ENCODE results near the gene RORC.
"Not testable (repeated sequence)": the region's sequence is repeated elsewhere in the genome, so short reads cannot be mapped to it uniquely, and the experiment has no call there.

The RORC gene

GRCh38 chr1:151801310-151801820 is 30.2 kb downstream of the RORC start:
- Histone ChIP-seq H3K9me3 (ENCODE audit: control insufficient read depth, low read length) (peaks cover 3% of the 10 kb centered on the region), H3K9ac (ENCODE audit: low read length) (no peak overlapping the region), H3K4me3 (ENCODE audit: low read length) (no peak overlapping the region), H3K27me3 (replicated peaks; ENCODE audit: control insufficient read depth, insufficient read depth, low read length) (peaks cover 93% of the 10 kb centered on the region), H3K36me3 (ENCODE audit: control insufficient read depth, insufficient read depth, low read length, severe bottlenecking) (no peaks in the 10 kb centered on the region), H3K4me1 (ENCODE audit: control insufficient read depth, insufficient read depth, low read length) (no peaks in the 10 kb centered on the region)
- DNase-seq (ENCODE audit: low read depth): no peak

GRCh38 chr1:151800830-151801229 is 30.8 kb downstream of the RORC start:
- DNase-seq (ENCODE audit: low read depth): no peak
- Histone ChIP-seq H3K9me3 (ENCODE audit: control insufficient read depth, low read length) (peaks cover 3% of the 10 kb centered on the region), H3K4me1 (ENCODE audit: control insufficient read depth, insufficient read depth, low read length) (no peaks in the 10 kb centered on the region), H3K9ac (ENCODE audit: low read length) (no peak overlapping the region), H3K4me3 (ENCODE audit: low read length) (no peak overlapping the region), H3K36me3 (ENCODE audit: control insufficient read depth, insufficient read depth, low read length, severe bottlenecking) (no peaks in the 10 kb centered on the region), H3K27me3 (replicated peaks; ENCODE audit: control insufficient read depth, insufficient read depth, low read length) (peaks cover 94% of the 10 kb centered on the region)

- Histone ChIP-seq H3K4me1 (ENCODE audit: control insufficient read depth, insufficient read depth, low read length) (no peaks in the 10 kb centered on the region), H3K9ac (ENCODE audit: low read length) (no peak overlapping the region), H3K9me3 (ENCODE audit: control insufficient read depth, low read length) (peaks cover 3% of the 10 kb centered on the region), H3K4me3 (ENCODE audit: low read length) (no peak overlapping the region), H3K36me3 (ENCODE audit: control insufficient read depth, insufficient read depth, low read length, severe bottlenecking) (no peaks in the 10 kb centered on the region), H3K27me3 (replicated peaks; ENCODE audit: control insufficient read depth, insufficient read depth, low read length) (peaks cover 83% of the 10 kb centered on the region)
- peak; percentile 8 for DNase-seq (ENCODE audit: low read depth)
Measured at GRCh38 chr1:151799179-151800022, 32.2 kb downstream of the RORC start.

GRCh38 chr1:151798571-151798970 is 33.0 kb downstream of the RORC start:
- Histone ChIP-seq H3K4me1 (ENCODE audit: control insufficient read depth, insufficient read depth, low read length) (no peaks in the 10 kb centered on the region), H3K4me3 (ENCODE audit: low read length) (no peak overlapping the region), H3K36me3 (ENCODE audit: control insufficient read depth, insufficient read depth, low read length, severe bottlenecking) (no peaks in the 10 kb centered on the region)

GRCh38 chr1:151790940-151791651 is 40.5 kb downstream of the RORC start:
- Histone ChIP-seq H3K9me3 (ENCODE audit: control insufficient read depth, low read length) (no peaks in the 10 kb centered on the region), H3K4me1 (ENCODE audit: control insufficient read depth, insufficient read depth, low read length) (peaks cover 4% of the 10 kb centered on the region), H3K36me3 (ENCODE audit: control insufficient read depth, insufficient read depth, low read length, severe bottlenecking) (no peaks in the 10 kb centered on the region), H3K27me3 (replicated peaks; ENCODE audit: control insufficient read depth, insufficient read depth, low read length) (peaks cover 2% of the 10 kb centered on the region), H3K4me3 (ENCODE audit: low read length) (peak overlapping the region; percentile 91), H3K9ac (ENCODE audit: low read length) (peak overlapping the region; percentile 79)
- DNase-seq (ENCODE audit: low read depth): peak; percentile 35

More at GRCh38 chr1:151798571-151798970, 33.0 kb downstream of the RORC start:
- H3K9ac ChIP-seq (ENCODE audit: low read length): no peak overlapping the region
- peaks cover 74% of the 10 kb centered on the region for H3K27me3 ChIP-seq (replicated peaks; ENCODE audit: control insufficient read depth, insufficient read depth, low read length)
- peaks cover 3% of the 10 kb centered on the region for H3K9me3 ChIP-seq (ENCODE audit: control insufficient read depth, low read length)
- DNase-seq (ENCODE audit: low read depth): no peak

GRCh38 chr1:151790071-151790939 is 41.3 kb downstream of the RORC start, which contains the start of gene TDRKH:
TSS of gene TDRKH (minus strand) at chr1:151790500. CDS start at chr1:151783022, 7,478 bp downstream.
- H3K9me3 ChIP-seq (ENCODE audit: control insufficient read depth, low read length): no peaks in the 10 kb centered on the region
- DNase-seq (ENCODE audit: low read depth): peak; percentile 98
- H3K9ac ChIP-seq (ENCODE audit: low read length): peak within 1 kb of the TSS; percentile 79
- H3K36me3 ChIP-seq (ENCODE audit: control insufficient read depth, insufficient read depth, low read length, severe bottlenecking): no peaks in the 10 kb centered on the region
- H3K27me3 ChIP-seq (replicated peaks; ENCODE audit: control insufficient read depth, insufficient read depth, low read length): no peaks in the 10 kb centered on the region
- H3K4me1 ChIP-seq (ENCODE audit: control insufficient read depth, insufficient read depth, low read length): peaks cover 4% of the 10 kb centered on the region
- peak within 1 kb of the TSS; percentile 91 for H3K4me3 ChIP-seq (ENCODE audit: low read length)

GRCh38 chr1:151787689-151788088 is 43.9 kb downstream of the RORC start:
- Histone ChIP-seq H3K36me3 (ENCODE audit: control insufficient read depth, insufficient read depth, low read length, severe bottlenecking) (no peaks in the 10 kb centered on the region), H3K27me3 (replicated peaks; ENCODE audit: control insufficient read depth, insufficient read depth, low read length) (peaks cover 8% of the 10 kb centered on the region), H3K9ac (ENCODE audit: low read length) (no peak overlapping the region), H3K9me3 (ENCODE audit: control insufficient read depth, low read length) (no peaks in the 10 kb centered on the region), H3K4me3 (ENCODE audit: low read length) (no peak overlapping the region), H3K4me1 (ENCODE audit: control insufficient read depth, insufficient read depth, low read length) (peaks cover 4% of the 10 kb centered on the region)
- DNase-seq (ENCODE audit: low read depth): no peak

GRCh38 chr1:151783796-151784195 is 47.8 kb downstream of the RORC start:
- Histone ChIP-seq H3K9me3 (ENCODE audit: control insufficient read depth, low read length) (no peaks in the 10 kb centered on the region), H3K4me1 (ENCODE audit: control insufficient read depth, insufficient read depth, low read length) (no peaks in the 10 kb centered on the region), H3K9ac (ENCODE audit: low read length) (no peak overlapping the region), H3K27me3 (replicated peaks; ENCODE audit: control insufficient read depth, insufficient read depth, low read length) (peaks cover 8% of the 10 kb centered on the region), H3K4me3 (ENCODE audit: low read length) (no peak overlapping the region), H3K36me3 (ENCODE audit: control insufficient read depth, insufficient read depth, low read length, severe bottlenecking) (peaks cover 3% of the 10 kb centered on the region)
- DNase-seq (ENCODE audit: low read depth): no peak

- H3K4me1 ChIP-seq (ENCODE audit: control insufficient read depth, insufficient read depth, low read length): no peaks in the 10 kb centered on the region
- H3K9me3 ChIP-seq (ENCODE audit: control insufficient read depth, low read length): no peaks in the 10 kb centered on the region
- H3K27me3 ChIP-seq (replicated peaks; ENCODE audit: control insufficient read depth, insufficient read depth, low read length): peaks cover 8% of the 10 kb centered on the region
- DNase-seq (ENCODE audit: low read depth): no peak
- no peak overlapping the region for H3K9ac ChIP-seq (ENCODE audit: low read length)
- peaks cover 3% of the 10 kb centered on the region for H3K36me3 ChIP-seq (ENCODE audit: control insufficient read depth, insufficient read depth, low read length, severe bottlenecking)
- H3K4me3 ChIP-seq (ENCODE audit: low read length): no peak overlapping the region
Measured at GRCh38 chr1:151782741-151783140, 48.9 kb downstream of the RORC start.

GRCh38 chr1:151782026-151782425 is 49.6 kb downstream of the RORC start:
- not testable (repeated sequence) for H3K4me3 ChIP-seq (ENCODE audit: low read length); H3K9ac ChIP-seq (ENCODE audit: low read length); H3K36me3 ChIP-seq (ENCODE audit: control insufficient read depth, insufficient read depth, low read length, severe bottlenecking); H3K4me1 ChIP-seq (ENCODE audit: control insufficient read depth, insufficient read depth, low read length); H3K27me3 ChIP-seq (replicated peaks; ENCODE audit: control insufficient read depth, insufficient read depth, low read length); DNase-seq (ENCODE audit: low read depth); H3K9me3 ChIP-seq (ENCODE audit: control insufficient read depth, low read length)
